HG03378 (cell line): ENCODE results near the gene SPATA32.

Experiments used
- ATAC-seq: cut with Tn5 transposase; IDR thresholded peaks from one replicate; pipeline ENCODE4 v1.9.1; 2021; ENCODE audit warnings: mild to moderate bottlenecking, moderate library complexity; ENCODE audit not compliant: unreplicated experiment

Gene SPATA32

GRCh38 chr17:45294506-45294905 lies 32.6 kb upstream of the SPATA32 start:
- ATAC-seq: no peak

- no peak for ATAC-seq
Measured at GRCh38 chr17:45293413-45294211, 31.7 kb upstream of the SPATA32 start.

GRCh38 chr17:45292696-45293412 lies 31.0 kb upstream of the SPATA32 start:
- ATAC-seq: no peak

GRCh38 chr17:45291171-45291805 lies 29.4 kb upstream of the SPATA32 start:
- no peak for ATAC-seq

GRCh38 chr17:45290269-45290765 lies 28.4 kb upstream of the SPATA32 start:
- ATAC-seq: no peak

- no peak for ATAC-seq
Measured at GRCh38 chr17:45289301-45290268, 27.7 kb upstream of the SPATA32 start.

GRCh38 chr17:45288825-45289224 lies 26.9 kb upstream of the SPATA32 start:
- ATAC-seq: no peak

GRCh38 chr17:45287526-45288500 lies 25.9 kb upstream of the SPATA32 start:
- ATAC-seq: no peak

GRCh38 chr17:45286286-45286685 lies 24.4 kb upstream of the SPATA32 start:
- ATAC-seq: no peak

- no peak for ATAC-seq
Measured at GRCh38 chr17:45284176-45285140, 22.6 kb upstream of the SPATA32 start.

- ATAC-seq: no peak
Measured at GRCh38 chr17:45283711-45284110, 21.8 kb upstream of the SPATA32 start.

GRCh38 chr17:45282683-45283644 lies 21.1 kb upstream of the SPATA32 start:
- no peak for ATAC-seq

- ATAC-seq: no peak
Measured at GRCh38 chr17:45279898-45280297, 18.0 kb upstream of the SPATA32 start.

GRCh38 chr17:45277992-45278391 lies 16.1 kb upstream of the SPATA32 start:
- ATAC-seq: no peak

GRCh38 chr17:45277216-45277849 lies 15.4 kb upstream of the SPATA32 start:
- ATAC-seq: no peak

GRCh38 chr17:45276031-45276430 lies 14.1 kb upstream of the SPATA32 start:
- no peak for ATAC-seq

GRCh38 chr17:45274033-45274432 lies 12.1 kb upstream of the SPATA32 start:
- no peak for ATAC-seq
